ENCODE results near the gene PHTF2.
"Not testable (repeated sequence)": the region's sequence is repeated elsewhere in the genome, so short reads cannot be mapped to it uniquely, and the experiment has no call there.

PHTF2 gene

DNA sequence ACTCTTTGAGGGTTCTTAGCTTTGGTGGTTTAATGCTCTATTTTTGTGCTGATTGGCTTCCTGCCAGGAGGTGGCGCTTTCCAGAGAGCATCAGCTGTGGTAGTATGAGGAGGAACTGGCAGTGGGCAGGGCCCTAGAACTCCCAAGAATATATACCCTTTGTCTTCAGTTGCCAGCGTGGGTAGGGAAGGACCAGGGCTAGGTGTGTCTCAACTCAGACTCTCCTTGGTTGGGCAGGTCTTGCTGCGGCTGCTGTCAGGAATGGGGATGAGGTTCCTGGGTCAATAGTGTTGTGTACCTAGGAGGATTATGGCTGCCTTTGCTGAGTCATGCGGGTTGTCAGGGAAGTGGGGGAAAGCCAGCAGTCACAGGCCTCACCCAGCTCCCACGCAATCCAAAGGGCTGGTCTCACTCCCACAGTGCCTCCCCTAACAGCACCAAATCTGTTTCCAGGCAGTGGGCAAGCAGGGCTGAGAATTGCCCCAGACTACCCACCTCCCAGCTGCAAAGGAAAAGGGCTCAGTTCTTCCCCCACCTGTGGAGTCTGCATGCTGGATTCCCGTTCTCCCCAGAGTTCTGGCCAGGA is 191.5 kb downstream of the PHTF2 start:
- DNase-seq (ENCODE audit: low read depth) = no peak

- no peak for DNase-seq (ENCODE audit: low read depth)
These were observed 193.1 kb downstream of the PHTF2 start for GRCh38 chr7:77991656-77992055.

GRCh38 chr7:77993838-77994237 is 195.3 kb downstream of the PHTF2 start:
- DNase-seq (ENCODE audit: low read depth) = no peak

GRCh38 chr7:77995717-77996116 is 197.1 kb downstream of the PHTF2 start:
- DNase-seq (ENCODE audit: low read depth) = no peak

DNA sequence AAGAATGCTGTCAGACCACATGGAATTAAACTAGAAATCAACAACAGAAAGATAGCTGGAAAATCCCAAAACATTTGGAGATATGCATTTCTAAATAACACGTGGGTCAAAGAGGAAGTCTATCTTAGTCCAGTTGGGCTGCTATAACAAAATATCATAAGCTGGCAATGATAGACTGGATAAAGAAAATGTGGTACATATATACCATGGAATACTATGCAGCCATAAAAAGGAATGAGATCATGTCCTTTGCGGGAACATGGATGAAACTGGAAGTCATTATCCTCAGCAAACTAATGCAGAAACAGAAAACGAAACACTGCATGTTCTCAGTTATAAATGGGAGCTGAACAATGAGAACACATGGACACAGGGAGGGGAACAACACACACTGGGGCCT is 200.6 kb downstream of the PHTF2 start:
- not testable (repeated sequence) for DNase-seq (ENCODE audit: low read depth)

DNA sequence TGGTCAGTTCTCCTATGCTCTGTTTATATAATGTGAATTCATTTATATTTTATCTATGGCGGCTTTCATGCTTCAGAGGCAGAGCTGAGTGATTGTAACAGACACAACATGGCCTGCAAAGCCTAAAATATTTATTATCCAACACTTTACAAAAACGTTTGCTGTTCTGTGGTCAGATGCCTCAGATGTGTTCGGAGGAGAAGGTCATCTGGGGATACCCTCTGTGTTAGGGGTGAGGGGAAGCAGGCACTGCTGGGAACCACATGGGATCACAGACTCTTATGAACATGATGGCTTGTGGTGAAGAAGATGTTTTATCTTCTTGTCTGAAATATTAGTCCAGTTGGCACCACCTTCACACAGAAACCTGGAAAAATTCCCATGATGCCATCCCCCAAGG is 203.4 kb downstream of the PHTF2 start:
- no peak for DNase-seq (ENCODE audit: low read depth)

- no peak for DNase-seq (ENCODE audit: low read depth)
These were observed 204.1 kb downstream of the PHTF2 start for GRCh38 chr7:78002715-78003114.

DNA sequence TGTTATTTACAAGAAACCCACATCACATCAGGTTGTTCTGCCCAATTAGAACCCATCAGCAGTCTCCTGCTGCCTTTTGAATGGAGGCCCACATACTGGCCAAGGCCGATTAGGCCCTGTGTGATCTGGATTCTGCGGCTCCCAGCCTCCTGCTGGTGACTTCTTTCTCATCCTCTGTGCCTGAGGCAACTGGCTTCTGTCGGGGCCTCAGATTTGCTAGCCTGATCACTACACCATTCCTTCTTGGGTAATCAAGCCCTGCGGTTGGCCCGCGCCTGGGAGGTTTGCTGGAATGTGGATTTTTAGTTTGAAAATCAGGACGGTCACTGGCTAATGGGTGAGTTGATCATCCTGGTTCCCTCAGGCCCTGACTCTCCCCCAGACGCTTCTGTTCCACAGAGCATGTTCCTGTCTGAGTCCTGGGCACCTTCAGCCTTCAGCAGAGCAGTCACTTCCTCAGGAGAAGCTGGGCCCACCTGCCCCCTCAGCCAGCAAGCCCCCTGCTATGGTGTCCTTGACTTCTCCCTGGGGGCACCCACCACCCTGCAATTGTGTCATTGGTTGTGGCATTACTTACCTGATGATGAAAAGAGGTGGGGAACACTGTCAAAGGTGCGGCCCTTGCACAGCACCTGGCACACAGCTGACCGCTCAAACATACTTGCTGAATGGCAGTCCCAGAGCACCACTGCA is 207.6 kb downstream of the PHTF2 start:
- no peak for DNase-seq (ENCODE audit: low read depth)
